GM19455 (cell line): Measurements from ENCODE around the gene KLB.
"Not testable (repeated sequence)": the region's sequence is repeated elsewhere in the genome, so short reads cannot be mapped to it uniquely, and the experiment has no call there.

Source experiments
- ATAC-seq: cut with Tn5 transposase; IDR thresholded peaks from one replicate; pipeline ENCODE4 v1.9.1; 2021; ENCODE audit not compliant: unreplicated experiment

The KLB gene

GRCh38 chr4:39425297-39425696 is 18.6 kb downstream of the KLB start:
- not testable (repeated sequence) for ATAC-seq

GRCh38 chr4:39426728-39427127 is 20.0 kb downstream of the KLB start:
- no peak for ATAC-seq

- no peak for ATAC-seq
Measured at GRCh38 chr4:39427520-39428114, 20.9 kb downstream of the KLB start.

GRCh38 chr4:39429476-39430334 is 23.0 kb downstream of the KLB start:
- ATAC-seq = no peak

- no peak for ATAC-seq
Measured at GRCh38 chr4:39433878-39434492, 27.3 kb downstream of the KLB start.

- no peak for ATAC-seq
Measured at GRCh38 chr4:39435659-39436563, 29.2 kb downstream of the KLB start.

GRCh38 chr4:39441593-39441992 is 34.9 kb downstream of the KLB start:
- ATAC-seq = no peak

GRCh38 chr4:39442998-39443397 is 36.3 kb downstream of the KLB start:
- ATAC-seq = no peak

- ATAC-seq = no peak
Measured at GRCh38 chr4:39446483-39446841, 39.7 kb downstream of the KLB start.

- peak; percentile 69 for ATAC-seq
Measured at GRCh38 chr4:39446842-39447573, 40.3 kb downstream of the KLB start.

- no peak for ATAC-seq
Measured at GRCh38 chr4:39450618-39451017, 43.9 kb downstream of the KLB start.

- ATAC-seq = no peak
Measured at GRCh38 chr4:39451423-39452023, 44.8 kb downstream of the KLB start.

- no peak for ATAC-seq
Measured at GRCh38 chr4:39452153-39452859, 45.6 kb downstream of the KLB start.

- ATAC-seq = no peak
Measured at GRCh38 chr4:39452860-39453587, 46.3 kb downstream of the KLB start.

- ATAC-seq = no peak
Measured at GRCh38 chr4:39453738-39454137, 47.0 kb downstream of the KLB start.

- ATAC-seq = no peak
Measured at GRCh38 chr4:39455486-39455885, 48.8 kb downstream of the KLB start.

GRCh38 chr4:39456946-39457763 is 50.4 kb downstream of the KLB start:
- ATAC-seq = no peak

GRCh38 chr4:39458161-39458504 is 51.4 kb downstream of the KLB start:
- ATAC-seq = not testable (repeated sequence)
